HepG2 (cell line): Measurements from ENCODE around the gene CD19. TPM values are rescaled to one million over a fixed set of nuclear protein-coding genes. Genes with fewer than 3 reads are reported as not detected.
A peak's percentile ranks its signal among the peaks of the same experiment; 100 is the strongest.

Experiments
- ARHGAP35 ChIP-seq: sonication (generic); formaldehyde crosslinking; IDR thresholded peaks from 2 replicates; pipeline ENCODE4 v1.9.0; 2022; ENCODE audit warnings: mild to moderate bottlenecking, inconsistent platforms, moderate library complexity, missing genetic modification reagents, borderline replicate concordance
- ARID2 ChIP-seq: sonication (generic); formaldehyde crosslinking; IDR thresholded peaks from 2 replicates; pipeline ENCODE4 v1.8.1; 2022; ENCODE audit warnings: mild to moderate bottlenecking, missing genetic modification reagents, borderline replicate concordance
- CBFB ChIP-seq: sonication (generic); formaldehyde crosslinking; IDR thresholded peaks from 2 replicates; pipeline ENCODE4 v1.4.0; 2020; ENCODE audit warnings: missing genetic modification reagents
- ELF1 ChIP-seq: sonication (generic); formaldehyde crosslinking; IDR thresholded peaks from 2 replicates; pipeline ENCODE4 v1.4.0; 2020; ENCODE audit warnings: missing genetic modification reagents
- ISX ChIP-seq: sonication (generic); formaldehyde crosslinking; conservative IDR thresholded peaks from 2 replicates; pipeline ENCODE4 v1.5.0; 2020; ENCODE audit warnings: missing genetic modification reagents
- KDM4B ChIP-seq: sonication (generic); formaldehyde crosslinking; IDR thresholded peaks from 2 replicates; pipeline ENCODE4 v1.4.0; 2020; ENCODE audit warnings: missing genetic modification reagents
- KDM5A ChIP-seq: fragments of 200-600 bp; sonication (generic); IDR thresholded peaks from 2 replicates; pipeline ENCODE4 v1.7.0; 2018; ENCODE audit warnings: antibody characterized with exemption, mild to moderate bottlenecking, low read length, borderline replicate concordance
- POLR2G ChIP-seq: fragments of 200-400 bp; formaldehyde crosslinking; IDR thresholded peaks from 2 replicates; pipeline ENCODE4 v1.6.1; 2018; ENCODE audit warnings: mild to moderate bottlenecking, low read depth, low read length, moderate library complexity
- RNF2 ChIP-seq: fragments of 450-650 bp; conservative IDR thresholded peaks from 2 replicates; pipeline ENCODE4 v1.6.1; 2016; ENCODE audit warnings: low read depth
- SALL2 ChIP-seq: sonication (generic); formaldehyde crosslinking; IDR thresholded peaks from 2 replicates; pipeline ENCODE4 v1.8.1; 2023; ENCODE audit warnings: mild to moderate bottlenecking, missing genetic modification reagents, inconsistent platforms
- ZNF10 ChIP-seq: sonication (generic); formaldehyde crosslinking; IDR thresholded peaks from 2 replicates; pipeline ENCODE4 v1.4.0; 2020; ENCODE audit warnings: mild to moderate bottlenecking, low read depth, missing genetic modification reagents, borderline replicate concordance
- ZNF20 ChIP-seq: sonication (generic); formaldehyde crosslinking; IDR thresholded peaks from 2 replicates; pipeline ENCODE4 v1.4.0; 2020; ENCODE audit warnings: mild to moderate bottlenecking, moderate library complexity, missing genetic modification reagents
- ZNF441 ChIP-seq: sonication (generic); formaldehyde crosslinking; IDR thresholded peaks from 2 replicates; pipeline ENCODE4 v1.7.0; 2021; ENCODE audit warnings: missing genetic modification reagents, borderline replicate concordance
- ZNF550 ChIP-seq: sonication (generic); formaldehyde crosslinking; IDR thresholded peaks from 2 replicates; pipeline ENCODE4 v1.4.0; 2020; ENCODE audit warnings: mild to moderate bottlenecking, missing genetic modification reagents, borderline replicate concordance
- ZNF709 ChIP-seq: sonication (generic); formaldehyde crosslinking; IDR thresholded peaks from 2 replicates; pipeline ENCODE4 v1.5.0; 2020; ENCODE audit warnings: mild to moderate bottlenecking, missing genetic modification reagents
- polyA plus RNA-seq, 8 experiments: library from polyadenylated mRNA; depleted of rRNA in 3 of 8; stranded (reverse) in 7 of 8; unstranded in 1 of 8; fragments of >200 nt; fragmentation: Illumina TruSeq in 4 of 8; extraction: Trizol in 4 of 8; gene quantifications; 2 replicates each; pipeline versions ENCODE4 v1.2.1 to v1.2.3, GENCODE V29; 2011 to 2016; ENCODE audit warnings: low read depth in 4 of 8, missing spikeins in 1 of 8, mixed read lengths in 1 of 8; ENCODE audit not compliant: insufficient read depth in 1 of 8
- total RNA-seq, 5 experiments: library from RNA; depleted of rRNA; stranded (reverse); fragments of >200 nt; fragmentation: Illumina TruSeq; extraction: Trizol; gene quantifications; 2 replicates each; pipeline ENCODE4 v1.2.3, GENCODE V29; 2016; ENCODE audit warnings: low read depth in 1 of 5
- TF ChIP-seq, protein P1 (sequence below): IDR thresholded peaks from 2 replicates; pipeline ENCODE4 v1.4.0; 2020; ENCODE audit warnings: mild to moderate bottlenecking, missing genetic modification reagents
- TF ChIP-seq, protein P2 (sequence below), 2 experiments: sonication (generic) in 1 of 2; formaldehyde crosslinking in 1 of 2; IDR thresholded peaks; 2 replicates each; pipeline versions ENCODE4 v1.4.0 to v1.6.1; 2016 to 2020; ENCODE audit warnings: borderline replicate concordance in 1 of 2, low read depth in 1 of 2, mild to moderate bottlenecking in 1 of 2, missing genetic modification reagents in 1 of 2
- TF ChIP-seq, protein P3 (sequence below): sonication (generic); formaldehyde crosslinking; IDR thresholded peaks from 2 replicates; pipeline ENCODE4 v1.5.0; 2020; ENCODE audit warnings: mild to moderate bottlenecking, missing genetic modification reagents, borderline replicate concordance

The CD19 gene
- total and polyA plus RNA-seq, 2 of the 13 experiments (the other 11 are each of a cell fraction or from before 2014, with no cell fraction given), result 0.55 to 1.1 TPM

DNA sequence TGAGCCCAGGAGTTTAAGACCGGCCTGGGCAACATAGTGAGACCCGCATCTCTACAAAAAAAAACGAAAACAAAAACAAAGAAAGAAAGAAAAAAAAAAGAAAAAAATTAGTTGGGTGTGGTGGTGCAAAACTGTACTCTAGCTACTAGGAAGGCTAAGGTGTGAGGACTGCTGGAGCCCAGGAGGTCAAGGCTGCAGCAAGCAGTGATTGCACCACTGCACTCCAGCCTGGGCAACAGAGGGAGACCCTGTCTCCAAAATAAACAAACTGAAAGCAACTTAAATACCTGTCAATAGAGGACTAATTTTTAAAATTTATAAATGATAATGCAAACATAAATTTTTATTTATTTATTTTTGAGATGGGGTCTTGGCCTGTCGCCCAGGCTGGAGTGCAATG lies 36.2 kb upstream of the CD19 start (continued):
- TF ChIP-seq, protein P1, sequence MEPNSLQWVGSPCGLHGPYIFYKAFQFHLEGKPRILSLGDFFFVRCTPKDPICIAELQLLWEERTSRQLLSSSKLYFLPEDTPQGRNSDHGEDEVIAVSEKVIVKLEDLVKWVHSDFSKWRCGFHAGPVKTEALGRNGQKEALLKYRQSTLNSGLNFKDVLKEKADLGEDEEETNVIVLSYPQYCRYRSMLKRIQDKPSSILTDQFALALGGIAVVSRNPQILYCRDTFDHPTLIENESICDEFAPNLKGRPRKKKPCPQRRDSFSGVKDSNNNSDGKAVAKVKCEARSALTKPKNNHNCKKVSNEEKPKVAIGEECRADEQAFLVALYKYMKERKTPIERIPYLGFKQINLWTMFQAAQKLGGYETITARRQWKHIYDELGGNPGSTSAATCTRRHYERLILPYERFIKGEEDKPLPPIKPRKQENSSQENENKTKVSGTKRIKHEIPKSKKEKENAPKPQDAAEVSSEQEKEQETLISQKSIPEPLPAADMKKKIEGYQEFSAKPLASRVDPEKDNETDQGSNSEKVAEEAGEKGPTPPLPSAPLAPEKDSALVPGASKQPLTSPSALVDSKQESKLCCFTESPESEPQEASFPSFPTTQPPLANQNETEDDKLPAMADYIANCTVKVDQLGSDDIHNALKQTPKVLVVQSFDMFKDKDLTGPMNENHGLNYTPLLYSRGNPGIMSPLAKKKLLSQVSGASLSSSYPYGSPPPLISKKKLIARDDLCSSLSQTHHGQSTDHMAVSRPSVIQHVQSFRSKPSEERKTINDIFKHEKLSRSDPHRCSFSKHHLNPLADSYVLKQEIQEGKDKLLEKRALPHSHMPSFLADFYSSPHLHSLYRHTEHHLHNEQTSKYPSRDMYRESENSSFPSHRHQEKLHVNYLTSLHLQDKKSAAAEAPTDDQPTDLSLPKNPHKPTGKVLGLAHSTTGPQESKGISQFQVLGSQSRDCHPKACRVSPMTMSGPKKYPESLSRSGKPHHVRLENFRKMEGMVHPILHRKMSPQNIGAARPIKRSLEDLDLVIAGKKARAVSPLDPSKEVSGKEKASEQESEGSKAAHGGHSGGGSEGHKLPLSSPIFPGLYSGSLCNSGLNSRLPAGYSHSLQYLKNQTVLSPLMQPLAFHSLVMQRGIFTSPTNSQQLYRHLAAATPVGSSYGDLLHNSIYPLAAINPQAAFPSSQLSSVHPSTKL, result peak; percentile 29; the same call in 1 of the 2 replicates
- TF ChIP-seq KDM4B (CRISPR knock-in tag) (no peak), ZNF20 (no peak), ISX (no peak), ARID2 (no peak), ZNF550 (CRISPR knock-in tag) (no peak), ARHGAP35 (CRISPR knock-in tag) (no peak), KDM5A (no peak), SALL2 (CRISPR knock-in tag) (no peak), ZNF10 (no peak), RNF2 (no peak), ZNF441 (no peak), ZNF709 (no peak), CBFB (no peak), ELF1 (no peak), POLR2G (no peak)
- TF ChIP-seq, protein P2, sequence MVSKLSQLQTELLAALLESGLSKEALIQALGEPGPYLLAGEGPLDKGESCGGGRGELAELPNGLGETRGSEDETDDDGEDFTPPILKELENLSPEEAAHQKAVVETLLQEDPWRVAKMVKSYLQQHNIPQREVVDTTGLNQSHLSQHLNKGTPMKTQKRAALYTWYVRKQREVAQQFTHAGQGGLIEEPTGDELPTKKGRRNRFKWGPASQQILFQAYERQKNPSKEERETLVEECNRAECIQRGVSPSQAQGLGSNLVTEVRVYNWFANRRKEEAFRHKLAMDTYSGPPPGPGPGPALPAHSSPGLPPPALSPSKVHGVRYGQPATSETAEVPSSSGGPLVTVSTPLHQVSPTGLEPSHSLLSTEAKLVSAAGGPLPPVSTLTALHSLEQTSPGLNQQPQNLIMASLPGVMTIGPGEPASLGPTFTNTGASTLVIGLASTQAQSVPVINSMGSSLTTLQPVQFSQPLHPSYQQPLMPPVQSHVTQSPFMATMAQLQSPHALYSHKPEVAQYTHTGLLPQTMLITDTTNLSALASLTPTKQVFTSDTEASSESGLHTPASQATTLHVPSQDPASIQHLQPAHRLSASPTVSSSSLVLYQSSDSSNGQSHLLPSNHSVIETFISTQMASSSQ (IDR thresholded peaks at IDR 0.05; ENCODE audit: low read depth), result no peak
- TF ChIP-seq, protein P2 (CRISPR knock-in tag; IDR thresholded peaks at IDR 0.05; ENCODE audit: borderline replicate concordance), result no peak
- TF ChIP-seq, protein P3, sequence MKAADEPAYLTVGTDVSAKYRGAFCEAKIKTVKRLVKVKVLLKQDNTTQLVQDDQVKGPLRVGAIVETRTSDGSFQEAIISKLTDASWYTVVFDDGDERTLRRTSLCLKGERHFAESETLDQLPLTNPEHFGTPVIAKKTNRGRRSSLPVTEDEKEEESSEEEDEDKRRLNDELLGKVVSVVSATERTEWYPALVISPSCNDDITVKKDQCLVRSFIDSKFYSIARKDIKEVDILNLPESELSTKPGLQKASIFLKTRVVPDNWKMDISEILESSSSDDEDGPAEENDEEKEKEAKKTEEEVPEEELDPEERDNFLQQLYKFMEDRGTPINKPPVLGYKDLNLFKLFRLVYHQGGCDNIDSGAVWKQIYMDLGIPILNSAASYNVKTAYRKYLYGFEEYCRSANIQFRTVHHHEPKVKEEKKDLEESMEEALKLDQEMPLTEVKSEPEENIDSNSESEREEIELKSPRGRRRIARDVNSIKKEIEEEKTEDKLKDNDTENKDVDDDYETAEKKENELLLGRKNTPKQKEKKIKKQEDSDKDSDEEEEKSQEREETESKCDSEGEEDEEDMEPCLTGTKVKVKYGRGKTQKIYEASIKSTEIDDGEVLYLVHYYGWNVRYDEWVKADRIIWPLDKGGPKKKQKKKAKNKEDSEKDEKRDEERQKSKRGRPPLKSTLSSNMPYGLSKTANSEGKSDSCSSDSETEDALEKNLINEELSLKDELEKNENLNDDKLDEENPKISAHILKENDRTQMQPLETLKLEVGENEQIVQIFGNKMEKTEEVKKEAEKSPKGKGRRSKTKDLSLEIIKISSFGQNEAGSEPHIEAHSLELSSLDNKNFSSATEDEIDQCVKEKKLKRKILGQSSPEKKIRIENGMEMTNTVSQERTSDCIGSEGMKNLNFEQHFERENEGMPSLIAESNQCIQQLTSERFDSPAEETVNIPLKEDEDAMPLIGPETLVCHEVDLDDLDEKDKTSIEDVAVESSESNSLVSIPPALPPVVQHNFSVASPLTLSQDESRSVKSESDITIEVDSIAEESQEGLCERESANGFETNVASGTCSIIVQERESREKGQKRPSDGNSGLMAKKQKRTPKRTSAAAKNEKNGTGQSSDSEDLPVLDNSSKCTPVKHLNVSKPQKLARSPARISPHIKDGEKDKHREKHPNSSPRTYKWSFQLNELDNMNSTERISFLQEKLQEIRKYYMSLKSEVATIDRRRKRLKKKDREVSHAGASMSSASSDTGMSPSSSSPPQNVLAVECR (CRISPR knock-in tag), result peak; percentile 9; the same call in 1 of the 2 replicates
